ENCODE results near the gene C1orf116.

DNA sequence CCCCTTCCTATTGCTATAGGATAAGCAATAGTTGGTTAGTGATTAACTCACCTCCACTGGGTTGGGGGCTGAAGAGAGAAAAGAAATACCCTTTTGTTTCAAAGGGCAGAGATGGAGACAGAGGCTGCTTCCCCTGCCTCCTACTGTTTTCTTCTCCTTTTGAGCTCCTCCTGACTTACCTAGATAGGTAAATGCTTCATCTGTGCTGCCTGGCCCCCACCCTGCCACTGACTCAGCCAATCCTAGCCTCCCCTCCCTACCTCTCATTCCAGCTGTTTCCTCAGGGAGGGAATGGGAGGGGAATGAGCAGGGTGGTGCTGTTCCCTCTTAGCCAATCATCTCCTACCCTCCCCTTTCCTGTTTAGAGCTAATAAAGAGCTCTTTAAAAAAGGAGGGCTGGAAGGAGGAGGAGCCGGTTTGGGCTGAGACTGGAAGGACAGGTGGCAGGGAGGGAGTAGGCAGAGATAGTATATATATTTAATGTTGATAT is at the start of gene C1orf116:
- no peak for TF ChIP-seq EZH2 (IDR thresholded peaks at IDR 0.05; ENCODE audit: borderline replicate concordance, low read depth, low read length, poor library complexity, severe bottlenecking)
- TF ChIP-seq, protein P1, sequence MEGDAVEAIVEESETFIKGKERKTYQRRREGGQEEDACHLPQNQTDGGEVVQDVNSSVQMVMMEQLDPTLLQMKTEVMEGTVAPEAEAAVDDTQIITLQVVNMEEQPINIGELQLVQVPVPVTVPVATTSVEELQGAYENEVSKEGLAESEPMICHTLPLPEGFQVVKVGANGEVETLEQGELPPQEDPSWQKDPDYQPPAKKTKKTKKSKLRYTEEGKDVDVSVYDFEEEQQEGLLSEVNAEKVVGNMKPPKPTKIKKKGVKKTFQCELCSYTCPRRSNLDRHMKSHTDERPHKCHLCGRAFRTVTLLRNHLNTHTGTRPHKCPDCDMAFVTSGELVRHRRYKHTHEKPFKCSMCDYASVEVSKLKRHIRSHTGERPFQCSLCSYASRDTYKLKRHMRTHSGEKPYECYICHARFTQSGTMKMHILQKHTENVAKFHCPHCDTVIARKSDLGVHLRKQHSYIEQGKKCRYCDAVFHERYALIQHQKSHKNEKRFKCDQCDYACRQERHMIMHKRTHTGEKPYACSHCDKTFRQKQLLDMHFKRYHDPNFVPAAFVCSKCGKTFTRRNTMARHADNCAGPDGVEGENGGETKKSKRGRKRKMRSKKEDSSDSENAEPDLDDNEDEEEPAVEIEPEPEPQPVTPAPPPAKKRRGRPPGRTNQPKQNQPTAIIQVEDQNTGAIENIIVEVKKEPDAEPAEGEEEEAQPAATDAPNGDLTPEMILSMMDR (conservative IDR thresholded peaks at IDR 0.05; ENCODE audit: low read depth, low read length) = no peak

Measured in A673 (cell line).